Measurements from ENCODE around the gene AHSP.

GRCh38 chr16:31504159-31504558 lies 23.5 kb upstream of the AHSP start:
- TF ChIP-seq CTCF (conservative IDR thresholded peaks at IDR 0.05; ENCODE audit: low read depth, low read length) (no peak), EZH2 (IDR thresholded peaks at IDR 0.05; ENCODE audit: borderline replicate concordance, low read depth, low read length, poor library complexity, severe bottlenecking) (no peak)
